ENCODE results near the gene MORN5.

The MORN5 gene

GRCh38 chr9:122168356-122168755, 8.6 kb downstream of the MORN5 start:
- no peak for TF ChIP-seq CTCF (IDR thresholded peaks at IDR 0.05; ENCODE audit: low read depth, low read length)
- H3K4me3 ChIP-seq (ENCODE audit: low read depth, low read length): no peak overlapping the region

GRCh38 chr9:122172131-122172530, 12.4 kb downstream of the MORN5 start:
- TF ChIP-seq CTCF (IDR thresholded peaks at IDR 0.05; ENCODE audit: low read depth, low read length): no peak
- no peak overlapping the region for H3K4me3 ChIP-seq (ENCODE audit: low read depth, low read length)

GRCh38 chr9:122173670-122174069, 14.0 kb downstream of the MORN5 start:
- no peak for TF ChIP-seq CTCF (IDR thresholded peaks at IDR 0.05; ENCODE audit: low read depth, low read length)
- no peak overlapping the region for H3K4me3 ChIP-seq (ENCODE audit: low read depth, low read length)

GRCh38 chr9:122176916-122177315, 17.2 kb downstream of the MORN5 start:
- no peak for TF ChIP-seq CTCF (IDR thresholded peaks at IDR 0.05; ENCODE audit: low read depth, low read length)
- H3K4me3 ChIP-seq (ENCODE audit: low read depth, low read length): no peak overlapping the region

- H3K4me3 ChIP-seq (ENCODE audit: low read depth, low read length): no peak overlapping the region
- TF ChIP-seq CTCF (IDR thresholded peaks at IDR 0.05; ENCODE audit: low read depth, low read length): no peak
Measured at GRCh38 chr9:122179054-122179689, 19.5 kb downstream of the MORN5 start.

GRCh38 chr9:122179690-122180074, 20.0 kb downstream of the MORN5 start:
- no peak for TF ChIP-seq CTCF (IDR thresholded peaks at IDR 0.05; ENCODE audit: low read depth, low read length)
- no peak overlapping the region for H3K4me3 ChIP-seq (ENCODE audit: low read depth, low read length)

- no peak overlapping the region for H3K4me3 ChIP-seq (ENCODE audit: low read depth, low read length)
- no peak for TF ChIP-seq CTCF (IDR thresholded peaks at IDR 0.05; ENCODE audit: low read depth, low read length)
Measured at GRCh38 chr9:122180633-122181032, 20.9 kb downstream of the MORN5 start.

Measured in WI38 (cell line).